ENCODE data around the gene MRPS34.

The MRPS34 gene

DNA sequence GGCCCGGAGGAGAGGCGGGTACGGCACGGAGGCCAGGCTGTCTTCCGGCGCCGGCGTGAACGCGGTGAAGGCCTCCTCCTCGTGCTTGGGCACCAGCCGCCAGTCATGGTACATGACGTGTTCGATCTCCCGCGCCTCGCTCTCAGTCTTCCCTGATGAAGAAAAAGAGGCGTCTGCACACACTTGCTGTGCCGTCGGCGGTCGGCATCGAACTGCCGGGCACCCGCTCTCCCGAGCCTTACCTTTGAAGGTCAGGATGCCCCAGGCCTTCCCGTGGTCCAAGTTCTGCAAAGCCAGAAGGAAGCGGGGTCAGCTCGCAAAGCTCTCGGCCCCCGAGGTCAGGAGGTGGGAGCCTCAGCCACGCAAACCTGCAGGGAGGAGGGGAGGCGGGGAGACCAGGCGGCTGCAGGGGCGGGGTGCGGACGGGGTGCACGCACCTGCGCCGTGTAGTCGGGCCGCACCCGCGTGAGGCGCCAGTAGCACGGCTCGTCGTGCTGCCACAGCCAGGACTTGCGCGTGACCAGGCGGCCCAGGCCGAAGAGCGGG is 499 bp downstream of the MRPS34 start, which contains the start of gene EME2:
Gene EME2 (plus strand): TSS at position 449 of the 546 bp plus-strand sequence. CDS start 418 bp downstream, outside the sequence.
- Histone ChIP-seq H3K36me3 (ENCODE audit: control insufficient read depth in 2 of 2, insufficient read depth in 1 of 2, low read length in 2 of 2) (peaks cover 0 to 77% of the 10 kb centered on the region in 2 experiments; a peak in 1 of 3 replicates), H3K9me3 (ENCODE audit: control insufficient read depth, insufficient read depth, low read depth, low read length) (no peaks in the 10 kb centered on the region), H3K4me3 (ENCODE audit: low read depth, low read length) (peak within 1 kb of the TSS; percentile 95), H3K4me1 (ENCODE audit: control insufficient read depth, insufficient read depth, low read length) (peaks cover 9% of the 10 kb centered on the region), H3K27ac (ENCODE audit: extremely low read depth, low read depth, low read length) (peak within 1 kb of the TSS; percentile 94)
- CTCF ChIA-PET, result interaction anchor here (0.6 to 0.7 kb wide), 3 partner anchors 65 to 547 kb away, joined by 3 read pairs; no protein-coding TSS in a partner anchor
- TF ChIP-seq ZNF596 (tag by site-specific recombination; IDR thresholded peaks at IDR 0.05), result no peak
- TF ChIP-seq, protein P1, sequence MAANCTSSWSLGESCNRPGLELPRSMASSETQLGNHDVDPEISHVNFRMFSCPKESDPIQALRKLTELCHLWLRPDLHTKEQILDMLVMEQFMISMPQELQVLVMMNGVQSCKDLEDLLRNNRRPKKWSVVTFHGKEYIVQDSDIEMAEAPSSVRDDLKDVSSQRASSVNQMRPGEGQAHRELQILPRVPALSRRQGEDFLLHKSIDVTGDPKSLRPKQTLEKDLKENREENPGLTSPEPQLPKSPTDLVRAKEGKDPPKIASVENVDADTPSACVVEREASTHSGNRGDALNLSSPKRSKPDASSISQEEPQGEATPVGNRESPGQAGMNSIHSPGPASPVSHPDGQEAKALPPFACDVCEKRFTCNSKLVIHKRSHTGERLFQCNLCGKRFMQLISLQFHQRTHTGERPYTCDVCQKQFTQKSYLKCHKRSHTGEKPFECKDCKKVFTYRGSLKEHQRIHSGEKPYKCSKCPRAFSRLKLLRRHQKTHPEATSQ (tag by site-specific recombination; IDR thresholded peaks at IDR 0.05), result no peak
- TF ChIP-seq ZNF76 (tag by site-specific recombination; IDR thresholded peaks at IDR 0.05; ENCODE audit: borderline replicate concordance, low read depth), result 0 out of 2 replicates have a peak, but pooled peaks have one; percentile 9
- TF ChIP-seq, protein P2, sequence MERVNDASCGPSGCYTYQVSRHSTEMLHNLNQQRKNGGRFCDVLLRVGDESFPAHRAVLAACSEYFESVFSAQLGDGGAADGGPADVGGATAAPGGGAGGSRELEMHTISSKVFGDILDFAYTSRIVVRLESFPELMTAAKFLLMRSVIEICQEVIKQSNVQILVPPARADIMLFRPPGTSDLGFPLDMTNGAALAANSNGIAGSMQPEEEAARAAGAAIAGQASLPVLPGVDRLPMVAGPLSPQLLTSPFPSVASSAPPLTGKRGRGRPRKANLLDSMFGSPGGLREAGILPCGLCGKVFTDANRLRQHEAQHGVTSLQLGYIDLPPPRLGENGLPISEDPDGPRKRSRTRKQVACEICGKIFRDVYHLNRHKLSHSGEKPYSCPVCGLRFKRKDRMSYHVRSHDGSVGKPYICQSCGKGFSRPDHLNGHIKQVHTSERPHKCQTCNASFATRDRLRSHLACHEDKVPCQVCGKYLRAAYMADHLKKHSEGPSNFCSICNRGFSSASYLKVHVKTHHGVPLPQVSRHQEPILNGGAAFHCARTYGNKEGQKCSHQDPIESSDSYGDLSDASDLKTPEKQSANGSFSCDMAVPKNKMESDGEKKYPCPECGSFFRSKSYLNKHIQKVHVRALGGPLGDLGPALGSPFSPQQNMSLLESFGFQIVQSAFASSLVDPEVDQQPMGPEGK (tag by site-specific recombination; IDR thresholded peaks at IDR 0.05), result no peak
- TF ChIP-seq ZNF335 (tag by site-specific recombination; conservative IDR thresholded peaks at IDR 0.05), result peak; percentile 57
- TF ChIP-seq EGR2 (tag by site-specific recombination; IDR thresholded peaks at IDR 0.05; ENCODE audit: low read depth), result 0 out of 2 replicates have a peak, but pooled peaks have one; percentile 18
- TF ChIP-seq ZNF10 (tag by site-specific recombination; IDR thresholded peaks at IDR 0.05), result peak; percentile 40; the same call in 1 of the 2 replicates
- TF ChIP-seq SP3 (tag by site-specific recombination; IDR thresholded peaks at IDR 0.05), result peak; percentile 33; the same call in 1 of the 2 replicates
- TF ChIP-seq ZNF311 (tag by site-specific recombination; IDR thresholded peaks at IDR 0.05; ENCODE audit: borderline replicate concordance), result no peak
- no peak for TF ChIP-seq ZNF341 (tag by site-specific recombination; IDR thresholded peaks at IDR 0.05; ENCODE audit: low read depth)
- TF ChIP-seq ZNF777 (tag by site-specific recombination; IDR thresholded peaks at IDR 0.05; ENCODE audit: borderline replicate concordance), result 0 out of 2 replicates have a peak, but pooled peaks have one; percentile 25
- peak; percentile 69 for TF ChIP-seq SP2 (tag by site-specific recombination; IDR thresholded peaks at IDR 0.05)
- TF ChIP-seq ZBTB17 (tag by site-specific recombination; IDR thresholded peaks at IDR 0.05), result peak; percentile 80
- POLR2A ChIA-PET, result interaction anchor here (0.5 to 6.0 kb wide), 10 partner anchors 9 to 269 kb away, joined by 3 to 113 read pairs (median 4); partner anchors contain the start of genes CRAMP1, IFT140, JPT2 and MAPK8IP3

DNA sequence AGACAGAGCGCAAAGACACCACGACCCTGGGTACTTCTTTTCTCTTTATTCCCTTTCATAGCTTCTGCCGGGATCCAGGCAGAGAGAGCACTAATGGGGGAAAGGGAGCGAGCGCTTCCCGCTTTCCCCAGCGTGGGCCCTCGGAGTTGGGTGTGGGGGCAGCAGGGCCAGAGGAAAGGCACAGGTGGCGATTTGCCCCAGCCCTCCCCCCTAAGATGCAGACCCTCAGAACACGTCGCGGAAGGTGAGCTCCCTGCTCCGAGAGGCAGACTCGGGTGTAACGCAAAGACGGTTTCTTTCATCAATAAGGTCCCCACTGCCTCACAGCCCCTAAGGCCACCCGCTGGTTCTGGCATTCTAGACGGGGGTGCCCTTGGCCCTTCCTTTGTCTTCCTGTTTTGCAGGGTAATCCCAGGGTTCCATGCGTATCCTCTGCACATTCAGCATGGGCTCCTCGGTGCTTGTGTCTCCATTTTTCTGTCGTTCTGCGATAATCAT is 1.0 kb downstream of the MRPS34 start:
- Histone ChIP-seq H3K36me3 (ENCODE audit: control insufficient read depth in 2 of 2, insufficient read depth in 1 of 2, low read length in 2 of 2) (peaks cover 0 to 77% of the 10 kb centered on the region in 2 experiments; a peak in 1 of 3 replicates), H3K4me1 (ENCODE audit: control insufficient read depth, insufficient read depth, low read length) (peaks cover 9% of the 10 kb centered on the region), H3K27ac (ENCODE audit: extremely low read depth, low read depth, low read length) (peak overlapping the region; percentile 94), H3K4me3 (ENCODE audit: low read depth, low read length) (peak overlapping the region; percentile 95), H3K9me3 (ENCODE audit: control insufficient read depth, insufficient read depth, low read depth, low read length) (no peaks in the 10 kb centered on the region)
- ChIA-PET CTCF (interaction anchor here (0.6 kb wide), 2 partner anchors 122 to 504 kb away, joined by 3 read pairs; no protein-coding TSS in a partner anchor), POLR2A (interaction anchor here (0.7 to 6.0 kb wide), 8 partner anchors 9 to 160 kb away, joined by 3 to 113 read pairs (median 6); partner anchors contain the start of genes CRAMP1, IFT140, JPT2 and MAPK8IP3)
- TF ChIP-seq ZEB2 (tag by site-specific recombination; IDR thresholded peaks at IDR 0.05) (no peak), ZNF747 (tag by site-specific recombination; IDR thresholded peaks at IDR 0.05) (no peak), ZNF184 (tag by site-specific recombination; IDR thresholded peaks at IDR 0.05) (no peak), KLF8 (tag by site-specific recombination; IDR thresholded peaks at IDR 0.05) (peak; percentile 9; the same call in 1 of the 2 replicates)
- TF ChIP-seq, protein P3, sequence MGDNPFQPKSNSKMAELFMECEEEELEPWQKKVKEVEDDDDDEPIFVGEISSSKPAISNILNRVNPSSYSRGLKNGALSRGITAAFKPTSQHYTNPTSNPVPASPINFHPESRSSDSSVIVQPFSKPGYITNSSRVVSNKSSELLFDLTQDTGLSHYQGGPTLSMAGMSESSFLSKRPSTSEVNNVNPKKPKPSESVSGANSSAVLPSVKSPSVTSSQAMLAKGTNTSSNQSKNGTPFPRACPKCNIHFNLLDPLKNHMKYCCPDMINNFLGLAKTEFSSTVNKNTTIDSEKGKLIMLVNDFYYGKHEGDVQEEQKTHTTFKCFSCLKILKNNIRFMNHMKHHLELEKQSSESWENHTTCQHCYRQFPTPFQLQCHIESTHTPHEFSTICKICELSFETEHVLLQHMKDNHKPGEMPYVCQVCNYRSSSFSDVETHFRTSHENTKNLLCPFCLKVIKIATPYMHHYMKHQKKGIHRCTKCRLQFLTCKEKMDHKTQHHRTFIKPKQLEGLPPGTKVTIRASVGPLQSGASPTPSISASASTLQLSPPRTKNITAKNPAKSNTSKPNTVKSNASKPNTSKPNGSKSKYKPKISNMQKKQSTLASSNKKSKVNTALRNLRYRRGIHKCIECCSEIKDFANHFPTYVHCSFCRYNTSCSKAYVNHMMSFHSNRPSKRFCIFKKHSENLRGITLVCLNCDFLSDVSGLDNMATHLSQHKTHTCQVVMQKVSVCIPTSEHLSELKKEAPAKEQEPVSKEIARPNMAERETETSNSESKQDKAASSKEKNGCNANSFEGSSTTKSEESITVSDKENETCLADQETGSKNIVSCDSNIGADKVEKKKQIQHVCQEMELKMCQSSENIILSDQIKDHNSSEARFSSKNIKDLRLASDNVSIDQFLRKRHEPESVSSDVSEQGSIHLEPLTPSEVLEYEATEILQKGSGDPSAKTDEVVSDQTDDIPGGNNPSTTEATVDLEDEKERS (tag by site-specific recombination; IDR thresholded peaks at IDR 0.05), result no peak
- TF ChIP-seq, protein P4, sequence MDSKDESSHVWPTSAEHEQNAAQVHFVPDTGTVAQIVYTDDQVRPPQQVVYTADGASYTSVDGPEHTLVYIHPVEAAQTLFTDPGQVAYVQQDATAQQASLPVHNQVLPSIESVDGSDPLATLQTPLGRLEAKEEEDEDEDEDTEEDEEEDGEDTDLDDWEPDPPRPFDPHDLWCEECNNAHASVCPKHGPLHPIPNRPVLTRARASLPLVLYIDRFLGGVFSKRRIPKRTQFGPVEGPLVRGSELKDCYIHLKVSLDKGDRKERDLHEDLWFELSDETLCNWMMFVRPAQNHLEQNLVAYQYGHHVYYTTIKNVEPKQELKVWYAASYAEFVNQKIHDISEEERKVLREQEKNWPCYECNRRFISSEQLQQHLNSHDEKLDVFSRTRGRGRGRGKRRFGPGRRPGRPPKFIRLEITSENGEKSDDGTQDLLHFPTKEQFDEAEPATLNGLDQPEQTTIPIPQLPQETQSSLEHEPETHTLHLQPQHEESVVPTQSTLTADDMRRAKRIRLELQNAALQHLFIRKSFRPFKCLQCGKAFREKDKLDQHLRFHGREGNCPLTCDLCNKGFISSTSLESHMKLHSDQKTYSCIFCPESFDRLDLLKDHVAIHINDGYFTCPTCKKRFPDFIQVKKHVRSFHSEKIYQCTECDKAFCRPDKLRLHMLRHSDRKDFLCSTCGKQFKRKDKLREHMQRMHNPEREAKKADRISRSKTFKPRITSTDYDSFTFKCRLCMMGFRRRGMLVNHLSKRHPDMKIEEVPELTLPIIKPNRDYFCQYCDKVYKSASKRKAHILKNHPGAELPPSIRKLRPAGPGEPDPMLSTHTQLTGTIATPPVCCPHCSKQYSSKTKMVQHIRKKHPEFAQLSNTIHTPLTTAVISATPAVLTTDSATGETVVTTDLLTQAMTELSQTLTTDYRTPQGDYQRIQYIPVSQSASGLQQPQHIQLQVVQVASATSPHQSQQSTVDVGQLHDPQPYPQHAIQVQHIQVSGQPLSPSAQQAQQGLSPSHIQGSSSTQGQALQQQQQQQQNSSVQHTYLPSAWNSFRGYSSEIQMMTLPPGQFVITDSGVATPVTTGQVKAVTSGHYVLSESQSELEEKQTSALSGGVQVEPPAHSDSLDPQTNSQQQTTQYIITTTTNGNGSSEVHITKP (tag by site-specific recombination; IDR thresholded peaks at IDR 0.05), result 0 out of 2 replicates have a peak, but pooled peaks have one; percentile 3
